C4-2B (cell line): ENCODE measurements around the gene MEOX2.

Experiments used
- CTCF ChIP-seq: fragments of 450-650 bp; conservative IDR thresholded peaks from 2 replicates; pipeline ENCODE4 v1.5.1; 2017; ENCODE audit warnings: mild to moderate bottlenecking
- ZFX ChIP-seq: fragments of 450-650 bp; IDR thresholded peaks from 2 replicates; pipeline ENCODE4 v1.6.1; 2017

GRCh38 chr7:15678653-15679052 lies 7.8 kb downstream of the MEOX2 start:
- TF ChIP-seq CTCF (no peak), ZFX (no peak)
